WTC11 (cell line): ENCODE data around the gene ZDHHC19. TPM values are rescaled to one million over a fixed set of nuclear protein-coding genes. Genes with fewer than 3 reads are reported as not detected.

Source experiments
- ATAC-seq: fragments of 200-7000 bp; cut with Tn5 transposase; 2 replicates; pipeline ENCODE4 v1.10.0; 2021; ENCODE audit warnings: mild to moderate bottlenecking, moderate library complexity
- CTCF ChIA-PET: fragments of 300-600 bp; sonication (Branson Sonifier 250); formaldehyde crosslinking; loops from one replicate; lab custom pipeline; 2021; ENCODE audit warnings: antibody characterized with exemption; lab: Charles Lee
- POLR2A ChIA-PET: fragments of 350-600 bp; sonication (Branson Sonifier 250); formaldehyde crosslinking; loops from one replicate; lab custom pipeline; 2021; ENCODE audit warnings: antibody characterized with exemption; lab: Charles Lee
- DNase-seq: peaks from one replicate; pipeline ENCODE4 v3.0.0; 2021; ENCODE audit warnings: low spot score
- H3K27ac Mint-ChIP-seq: 2 replicates; pipeline ENCODE4 v1.8.0; 2021; ENCODE audit warnings: mixed read lengths
- H3K27me3 Mint-ChIP-seq: 2 replicates; pipeline ENCODE4 v1.8.0; 2021; ENCODE audit warnings: low read depth, mild to moderate bottlenecking, moderate library complexity, mixed read lengths
- H3K36me3 Mint-ChIP-seq: 2 replicates; pipeline ENCODE4 v1.8.0; 2021; ENCODE audit warnings: mixed read lengths
- H3K4me1 Mint-ChIP-seq: 2 replicates; pipeline ENCODE4 v1.8.0; 2022; ENCODE audit warnings: mixed read lengths
- H3K4me3 Mint-ChIP-seq: 2 replicates; pipeline ENCODE4 v1.8.0; 2021; ENCODE audit warnings: mild to moderate bottlenecking, moderate library complexity, mixed read lengths
- H3K9me3 Mint-ChIP-seq: 2 replicates; pipeline ENCODE4 v1.8.0; 2021; ENCODE audit warnings: mixed read lengths
- AR ChIP-seq: fragments of 250-450 bp; sonication (Bioruptor Pico); IDR thresholded peaks from 2 replicates; pipeline ENCODE4 v1.9.0; 2021; ENCODE audit warnings: mild to moderate bottlenecking
- ATF1 ChIP-seq: sonication (generic); formaldehyde crosslinking; IDR thresholded peaks from 2 replicates; pipeline ENCODE4 v1.8.1; 2023; ENCODE audit warnings: mild to moderate bottlenecking, moderate library complexity, missing genetic modification reagents
- ATF2 ChIP-seq: sonication (generic); formaldehyde crosslinking; IDR thresholded peaks from 2 replicates; pipeline ENCODE4 v1.8.1; 2022; ENCODE audit warnings: low read depth, missing genetic modification reagents, borderline replicate concordance
- CBFB ChIP-seq: sonication (generic); formaldehyde crosslinking; IDR thresholded peaks from 2 replicates; pipeline ENCODE4 v1.8.1; 2022; ENCODE audit warnings: mild to moderate bottlenecking, low read depth, missing genetic modification reagents
- CDX4 ChIP-seq: fragments of 250-450 bp; sonication (Bioruptor Pico); IDR thresholded peaks from 2 replicates; pipeline ENCODE4 v1.9.0; 2021; ENCODE audit warnings: moderate library complexity, mild to moderate bottlenecking, inconsistent platforms, borderline replicate concordance
- CREM ChIP-seq: sonication (generic); formaldehyde crosslinking; IDR thresholded peaks from 2 replicates; pipeline ENCODE4 v1.8.1; 2022; ENCODE audit warnings: mild to moderate bottlenecking, missing genetic modification reagents, moderate library complexity
- EMX1 ChIP-seq: fragments of 250-450 bp; sonication (Bioruptor Pico); IDR thresholded peaks from 2 replicates; pipeline ENCODE4 v1.8.0; 2021; ENCODE audit warnings: mild to moderate bottlenecking
- FOXK1 ChIP-seq: sonication (generic); formaldehyde crosslinking; IDR thresholded peaks from 2 replicates; pipeline ENCODE4 v1.8.0; 2022; ENCODE audit warnings: mild to moderate bottlenecking, moderate library complexity, missing genetic modification reagents
- FOXP4 ChIP-seq: sonication (generic); formaldehyde crosslinking; IDR thresholded peaks from 2 replicates; pipeline ENCODE4 v1.8.0; 2022; ENCODE audit warnings: mild to moderate bottlenecking, missing genetic modification reagents
- GTF2I ChIP-seq: fragments of 250-450 bp; sonication (Bioruptor Pico); conservative IDR thresholded peaks from 2 replicates; pipeline ENCODE4 v1.4.0; 2021; ENCODE audit warnings: mild to moderate bottlenecking
- IRF1 ChIP-seq: sonication (generic); formaldehyde crosslinking; IDR thresholded peaks from 2 replicates; pipeline ENCODE4 v1.8.0; 2023; ENCODE audit warnings: missing genetic modification reagents
- MXD4 ChIP-seq: fragments of 250-450 bp; sonication (Bioruptor Pico); IDR thresholded peaks from 2 replicates; pipeline ENCODE4 v1.8.0; 2021; ENCODE audit warnings: mild to moderate bottlenecking, moderate library complexity, borderline replicate concordance
- NFATC4 ChIP-seq: fragments of 250-450 bp; sonication (Bioruptor Pico); IDR thresholded peaks from 2 replicates; pipeline ENCODE4 v1.9.0; 2021; ENCODE audit warnings: mild to moderate bottlenecking
- NFYB ChIP-seq: sonication (generic); formaldehyde crosslinking; conservative IDR thresholded peaks from 2 replicates; pipeline ENCODE4 v1.8.0; 2022; ENCODE audit warnings: low read depth, missing genetic modification reagents
- TCF7 ChIP-seq: sonication (generic); formaldehyde crosslinking; IDR thresholded peaks from 2 replicates; pipeline ENCODE4 v1.8.0; 2022; ENCODE audit warnings: mild to moderate bottlenecking, low read depth, missing genetic modification reagents, moderate library complexity
- TEAD4 ChIP-seq: sonication (generic); formaldehyde crosslinking; IDR thresholded peaks from 2 replicates; pipeline ENCODE4 v1.8.0; 2022; ENCODE audit warnings: mild to moderate bottlenecking, missing genetic modification reagents
- USF2 ChIP-seq: sonication (generic); formaldehyde crosslinking; IDR thresholded peaks from 2 replicates; pipeline ENCODE4 v1.8.1; 2023; ENCODE audit warnings: mild to moderate bottlenecking, missing genetic modification reagents, moderate library complexity
- ZMAT4 ChIP-seq: fragments of 250-450 bp; sonication (Bioruptor Pico); IDR thresholded peaks from 2 replicates; pipeline ENCODE4 v1.9.0; 2021; ENCODE audit warnings: mild to moderate bottlenecking
- ZNF121 ChIP-seq: sonication (generic); formaldehyde crosslinking; IDR thresholded peaks from 2 replicates; pipeline ENCODE4 v1.8.0; 2023; ENCODE audit warnings: missing genetic modification reagents
- ZNF138 ChIP-seq: sonication (generic); formaldehyde crosslinking; conservative IDR thresholded peaks from 2 replicates; pipeline ENCODE4 v1.8.1; 2022; ENCODE audit warnings: mild to moderate bottlenecking, moderate library complexity, missing genetic modification reagents
- ZNF232 ChIP-seq: sonication (generic); formaldehyde crosslinking; IDR thresholded peaks from 2 replicates; pipeline ENCODE4 v1.8.0; 2022; ENCODE audit warnings: mild to moderate bottlenecking, missing genetic modification reagents
- total RNA-seq: library from RNA; stranded (reverse); gene quantifications from 3 replicates; pipeline ENCODE4 v1.2.3, GENCODE V29; 2021

The ZDHHC19 gene
- total RNA-seq, 1 experiment from 2014 or later = 4.4 TPM

- H3K27ac Mint-ChIP-seq = no peak overlapping the region; the same call in 1 of the 2 replicates
- no peaks in the 10 kb centered on the region for H3K9me3 Mint-ChIP-seq
- ATAC-seq (no peak), DNase-seq (no peak)
- CTCF ChIA-PET = interaction anchor here (1.2 to 1.4 kb wide), 3 partner anchors 8 to 296 kb away, joined by 3 to 4 read pairs (median 3); no protein-coding TSS in a partner anchor
- no peaks in the 10 kb centered on the region for H3K36me3 Mint-ChIP-seq
- H3K4me3 Mint-ChIP-seq = no peak overlapping the region
- peaks cover 19% of the 10 kb centered on the region for H3K4me1 Mint-ChIP-seq
- TF ChIP-seq ATF2 (CRISPR knock-in tag) (no peak), ATF1 (CRISPR knock-in tag) (no peak), GTF2I (CRISPR knock-in tag) (no peak)
- H3K27me3 Mint-ChIP-seq = no peaks in the 10 kb centered on the region
- POLR2A ChIA-PET = no interaction called here
Measured at GRCh38 chr3:196227121-196227561, 15.9 kb upstream of the ZDHHC19 start.

GRCh38 chr3:196225763-196226364 lies 14.7 kb upstream of the ZDHHC19 start:
- H3K36me3 Mint-ChIP-seq = no peaks in the 10 kb centered on the region
- DNase-seq = no peak
- no peak overlapping the region for H3K4me3 Mint-ChIP-seq
- H3K27me3 Mint-ChIP-seq = no peaks in the 10 kb centered on the region
- POLR2A ChIA-PET = interaction anchor here (0.6 kb wide), 1 partner anchor 148 kb away, joined by 4 read pairs; no protein-coding TSS in a partner anchor
- TF ChIP-seq ZNF121 (no peak), ZNF232 (no peak), USF2 (CRISPR knock-in tag) (no peak), AR (CRISPR knock-in tag) (no peak), ZNF138 (no peak), TCF7 (CRISPR knock-in tag) (no peak), CDX4 (CRISPR knock-in tag) (no peak), CBFB (CRISPR knock-in tag) (no peak), MXD4 (CRISPR knock-in tag) (no peak), FOXK1 (CRISPR knock-in tag) (no peak), EMX1 (no peak), NFYB (CRISPR knock-in tag) (no peak), ZMAT4 (CRISPR knock-in tag) (no peak), NFATC4 (CRISPR knock-in tag) (no peak), ATF1 (CRISPR knock-in tag) (no peak), IRF1 (CRISPR knock-in tag) (no peak), FOXP4 (CRISPR knock-in tag) (no peak), TEAD4 (CRISPR knock-in tag) (no peak), CREM (CRISPR knock-in tag) (no peak)
- TF ChIP-seq, all 79 proteins: peak for 0
- CTCF ChIA-PET = no interaction called here
- Mint-ChIP-seq H3K4me1 (peaks cover 19% of the 10 kb centered on the region), H3K9me3 (no peaks in the 10 kb centered on the region), H3K27ac (0 out of 2 replicates have a peak overlapping the region, but pooled peaks have one; percentile 5)
- no peak for ATAC-seq
